Fibroblast of gingiva (primary cell): ENCODE results near the gene GASK1A.
"Not testable (repeated sequence)": the region's sequence is repeated elsewhere in the genome, so short reads cannot be mapped to it uniquely, and the experiment has no call there.

ENCODE experiments used
- DNase-seq: peaks from one replicate; pipeline ENCODE4 v3.0.0-alpha.2; 2011; ENCODE audit warnings: low read depth

The GASK1A gene

DNA sequence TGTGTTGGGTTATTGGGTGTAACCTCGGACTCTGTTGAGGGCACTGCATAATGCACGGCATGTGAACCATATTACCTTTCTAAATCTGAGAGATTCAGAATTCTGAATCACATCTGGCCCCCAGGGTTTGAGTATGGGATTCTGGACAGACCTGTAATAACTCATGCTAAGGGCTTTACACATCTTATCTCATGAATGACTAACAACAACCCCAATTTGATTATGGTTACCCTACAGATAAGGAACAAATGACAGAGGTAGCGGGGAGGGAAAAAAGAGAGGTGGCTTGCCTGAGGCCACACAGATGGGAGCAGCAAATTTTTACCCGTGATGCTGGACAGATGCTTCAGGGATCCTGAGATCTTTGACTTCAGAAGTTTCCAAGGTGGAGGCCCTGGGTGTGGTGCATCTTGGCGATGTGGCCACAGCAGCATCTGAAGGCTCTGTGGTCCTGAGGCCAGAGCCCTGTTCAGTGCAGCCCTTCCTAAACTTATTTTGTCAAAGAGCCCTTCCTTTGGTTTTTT, 83.0 kb downstream of the GASK1A start:
- DNase-seq, result no peak

DNA sequence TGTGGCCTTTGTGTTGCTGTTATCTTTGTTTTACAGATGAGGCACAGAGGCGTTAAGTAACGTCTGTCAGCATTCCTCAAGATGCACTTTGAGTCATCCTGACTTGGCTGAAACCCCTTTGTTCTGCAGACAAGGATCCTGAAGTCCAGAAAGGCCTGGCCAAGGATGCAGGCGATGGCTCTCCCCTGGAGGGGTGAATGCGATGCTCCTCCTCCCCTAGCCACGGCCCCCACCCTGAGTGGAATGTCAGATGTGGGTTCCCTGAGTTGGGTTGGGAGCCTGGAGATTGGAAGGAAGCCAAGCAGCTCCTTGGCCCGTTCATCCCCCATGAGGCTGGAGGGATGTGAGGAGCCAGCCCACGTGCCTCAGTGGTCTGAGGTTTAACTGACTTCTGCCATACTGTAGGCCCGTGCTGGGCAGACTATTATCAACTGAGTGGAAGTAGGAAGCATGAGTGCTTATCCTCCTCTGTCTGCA, 83.5 kb downstream of the GASK1A start:
- no peak for DNase-seq

DNA sequence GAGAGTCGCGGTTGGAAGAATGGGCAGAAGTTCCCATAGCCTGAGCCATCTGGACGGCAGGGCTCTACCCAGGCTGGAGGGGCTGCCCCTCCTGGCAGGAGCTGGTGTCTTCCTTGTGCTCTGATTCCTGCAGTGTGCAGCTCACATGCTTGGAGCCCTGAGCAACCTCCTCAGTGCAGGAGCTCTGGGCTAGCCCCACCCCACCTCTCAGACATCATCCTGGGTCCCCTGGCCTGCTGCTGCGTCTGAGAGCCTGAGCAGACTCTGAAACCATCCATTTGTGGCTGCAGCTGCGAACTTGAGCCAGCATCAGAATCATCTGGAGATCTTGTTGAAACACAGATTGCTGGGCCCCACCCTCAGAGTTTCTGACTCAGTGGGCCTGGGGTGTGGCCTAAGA, 84.0 kb downstream of the GASK1A start:
- DNase-seq, result no peak

DNA sequence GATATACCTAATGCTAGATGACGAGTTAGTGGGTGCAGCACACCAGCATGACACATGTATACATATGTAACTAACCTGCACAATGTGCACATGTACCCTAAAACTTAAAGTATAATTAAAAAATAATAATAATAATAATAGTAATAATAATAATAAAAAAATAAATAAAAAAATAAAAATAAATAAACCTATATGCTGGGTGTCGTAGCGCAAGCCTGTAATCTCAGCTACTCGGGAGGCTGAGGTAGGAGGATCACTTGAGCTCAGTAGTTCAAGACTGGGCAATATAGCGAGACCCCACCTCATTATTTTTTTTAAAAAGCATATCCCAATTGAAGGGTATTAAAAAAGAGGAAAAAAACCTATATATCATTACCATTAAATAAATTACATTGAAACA, 91.6 kb downstream of the GASK1A start:
- DNase-seq, result not testable (repeated sequence)

DNA sequence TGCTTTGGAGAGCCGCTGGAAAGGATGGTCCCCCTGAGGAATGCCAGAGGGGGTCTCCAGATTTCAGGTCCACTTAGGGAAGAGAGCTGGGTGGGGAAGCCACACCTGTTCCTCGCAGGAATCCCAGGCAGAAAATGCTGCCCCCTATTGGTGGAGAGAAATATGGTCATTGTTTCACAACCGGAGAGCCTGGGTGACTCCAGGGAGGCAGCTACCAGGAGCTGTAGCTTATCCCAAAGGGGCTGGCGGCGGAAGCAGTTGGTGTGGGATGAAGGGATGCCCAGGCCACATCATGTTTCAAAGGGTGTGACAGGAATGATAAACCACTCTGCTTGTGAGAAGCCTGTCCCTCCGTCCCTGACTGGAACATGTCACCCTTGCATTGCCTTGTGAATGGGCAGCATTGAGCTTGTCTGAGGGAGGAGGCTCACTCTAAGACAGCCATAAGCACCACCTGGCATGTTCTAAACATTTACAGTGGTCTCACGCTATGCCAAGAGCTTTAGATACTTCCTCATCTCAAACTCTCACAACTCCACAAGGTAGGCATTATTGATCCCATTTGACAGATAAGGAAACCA, 92.3 kb downstream of the GASK1A start:
- DNase-seq, result no peak

DNA sequence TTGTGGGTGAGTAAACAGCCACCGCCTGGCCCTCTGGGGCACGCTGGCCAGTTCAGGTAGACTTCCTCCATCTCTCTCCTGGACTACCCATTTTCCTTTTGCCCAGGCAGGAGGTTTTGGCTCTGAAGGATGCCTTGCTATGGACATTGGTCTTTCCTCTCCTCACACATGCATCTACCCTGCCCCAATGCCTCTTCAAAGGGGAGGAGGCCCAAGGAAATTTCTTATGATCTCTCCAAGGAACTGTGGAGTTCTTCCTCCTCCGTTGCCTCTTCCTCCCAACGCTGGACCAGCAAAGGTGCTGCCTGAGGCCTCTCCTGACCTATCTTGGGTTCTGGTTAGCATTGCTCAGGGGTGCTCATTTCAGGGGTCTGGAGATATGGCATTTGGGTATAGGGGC, 93.2 kb downstream of the GASK1A start:
- no peak for DNase-seq

DNA sequence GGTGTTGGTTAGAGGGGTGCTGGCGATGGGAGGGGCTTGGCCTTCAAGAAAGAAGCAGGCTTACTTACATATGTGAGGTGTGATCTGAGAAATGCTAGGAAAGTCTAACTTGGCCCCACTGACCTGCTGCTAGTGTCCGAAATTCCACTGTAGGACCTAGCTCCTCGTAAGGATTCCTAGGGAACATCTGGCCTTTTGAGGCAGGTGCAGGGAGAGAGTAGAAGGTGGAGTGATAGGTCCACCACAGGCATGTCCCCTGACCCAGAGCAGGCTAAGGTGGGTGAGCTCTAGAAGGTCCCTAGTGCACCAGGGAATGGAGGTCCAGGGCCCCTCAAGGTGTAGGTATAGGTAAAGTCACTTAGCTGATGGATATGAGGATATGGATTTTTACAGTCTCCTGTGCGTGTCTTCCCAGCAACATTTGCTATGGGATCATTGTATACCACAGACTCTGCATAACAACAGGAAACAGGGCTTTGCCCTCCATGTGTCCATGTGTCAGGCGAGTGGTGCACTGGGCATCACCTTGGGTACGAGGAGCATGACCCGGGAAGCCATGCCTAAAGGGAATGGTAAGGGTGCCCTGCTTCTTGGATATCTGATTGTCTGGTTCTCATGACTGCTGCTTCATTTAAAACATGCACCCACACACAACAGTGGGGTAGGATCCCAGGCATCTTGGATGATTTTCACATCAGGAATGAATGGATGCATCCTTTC, 94.2 kb downstream of the GASK1A start:
- DNase-seq, result no peak

DNA sequence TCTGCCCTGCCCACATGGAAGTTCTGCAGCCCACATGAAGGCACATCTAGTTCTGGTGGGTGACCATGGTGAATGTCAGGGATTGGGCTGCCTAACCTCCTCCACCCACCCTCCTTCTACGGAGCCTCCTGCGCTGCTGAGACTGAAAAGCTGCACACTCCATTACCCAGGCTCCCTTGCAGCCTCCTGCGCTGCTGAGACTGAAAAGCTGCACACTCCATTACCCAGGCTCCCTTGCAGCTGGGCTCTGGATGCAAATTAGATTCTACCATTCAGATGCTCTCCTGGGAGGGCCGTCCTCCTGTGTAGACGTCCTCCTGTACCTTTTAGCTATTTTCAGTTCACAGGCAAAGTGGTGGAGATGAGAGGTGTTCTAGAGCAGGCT, 94.7 kb downstream of the GASK1A start:
- DNase-seq, result no peak

DNA sequence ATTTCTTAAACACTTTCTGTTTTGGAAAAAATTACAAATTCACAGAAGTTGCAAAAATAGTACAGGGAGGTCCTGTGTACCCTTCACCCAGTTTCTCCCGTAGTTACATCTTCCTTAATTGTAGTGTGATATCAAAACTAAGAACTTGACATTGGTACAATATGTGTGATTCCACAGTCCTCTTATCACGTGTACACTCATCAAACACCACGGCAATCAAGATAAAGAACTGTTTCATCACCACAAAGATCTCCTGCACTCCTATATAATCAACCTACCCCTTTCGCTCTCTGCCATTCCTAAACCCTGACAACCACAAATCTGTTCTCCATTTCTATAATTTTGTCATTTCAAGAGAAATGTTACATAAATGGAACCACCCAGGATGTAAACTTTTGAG, 95.4 kb downstream of the GASK1A start:
- DNase-seq, result no peak

DNA sequence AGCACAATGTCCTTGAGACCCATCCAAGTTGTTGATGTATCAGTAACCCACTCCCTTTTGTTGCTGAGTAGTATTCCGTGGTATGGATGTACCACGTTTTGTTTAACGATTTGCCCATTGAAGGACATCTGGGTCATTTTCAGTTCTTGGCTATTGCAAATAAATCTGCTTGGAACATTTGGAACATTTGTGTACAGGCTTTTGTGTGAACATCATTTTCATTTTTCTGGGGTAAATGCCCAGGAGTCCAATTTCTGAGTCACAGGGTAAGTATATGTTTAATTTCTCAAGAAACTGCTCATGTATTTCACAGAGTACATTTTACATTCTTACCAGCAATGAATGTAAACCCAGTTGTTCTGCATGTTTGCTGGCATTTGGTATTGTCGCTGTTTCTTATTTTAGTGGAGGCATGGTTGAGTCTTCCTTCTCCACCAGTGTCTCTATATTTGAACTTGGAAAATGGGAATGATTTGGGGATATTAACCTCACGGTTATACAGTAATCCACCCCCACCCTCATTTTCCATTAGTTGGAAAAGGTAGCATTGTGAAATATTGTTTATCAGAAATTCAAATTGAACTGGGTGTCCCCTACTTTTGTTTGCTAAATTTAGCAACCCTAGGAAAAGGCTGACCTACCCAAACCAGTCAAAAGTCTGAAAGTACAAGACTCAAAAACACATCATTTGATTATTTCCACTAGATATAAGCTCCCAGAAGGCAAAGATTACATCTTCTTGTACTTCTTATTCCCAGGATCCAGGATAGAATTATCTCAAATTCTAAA, 96.0 kb downstream of the GASK1A start:
- no peak for DNase-seq

DNA sequence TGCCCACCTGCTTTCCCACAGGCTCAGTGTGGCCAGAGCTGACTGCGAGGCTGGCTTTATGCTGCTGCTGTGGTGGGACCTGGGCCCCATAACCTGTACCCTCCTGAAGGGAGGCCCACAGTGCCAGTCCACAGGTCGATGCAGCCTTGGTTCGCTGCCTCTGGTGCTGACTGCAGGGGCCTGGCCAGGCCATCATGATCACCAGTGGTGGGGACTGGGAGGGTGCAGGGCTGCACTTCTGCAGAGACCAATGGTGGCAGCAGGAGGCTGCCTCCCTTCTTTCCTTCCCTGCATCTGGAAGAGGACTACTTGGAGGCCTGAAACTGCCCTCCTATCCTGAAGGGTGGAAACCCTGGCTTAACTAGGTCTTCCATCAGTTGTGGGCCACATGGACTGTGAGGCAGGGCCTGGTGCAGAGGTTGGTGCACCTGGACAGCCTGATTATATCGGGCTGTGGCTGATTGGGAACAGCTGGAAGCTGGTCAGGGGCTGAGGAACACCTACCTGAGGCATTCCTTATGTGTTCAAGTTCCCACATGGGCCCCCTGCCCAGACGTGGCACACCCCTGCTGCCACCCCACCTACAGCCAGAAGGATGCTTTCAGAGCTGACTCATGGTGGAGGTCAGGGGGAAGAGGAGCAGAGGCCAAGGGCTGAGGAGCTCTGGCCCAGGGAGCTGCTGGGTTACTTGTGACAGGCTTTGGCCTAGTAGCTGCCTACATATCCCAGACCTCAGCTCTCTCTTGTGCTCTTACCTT, 97.0 kb downstream of the GASK1A start:
- no peak for DNase-seq

DNA sequence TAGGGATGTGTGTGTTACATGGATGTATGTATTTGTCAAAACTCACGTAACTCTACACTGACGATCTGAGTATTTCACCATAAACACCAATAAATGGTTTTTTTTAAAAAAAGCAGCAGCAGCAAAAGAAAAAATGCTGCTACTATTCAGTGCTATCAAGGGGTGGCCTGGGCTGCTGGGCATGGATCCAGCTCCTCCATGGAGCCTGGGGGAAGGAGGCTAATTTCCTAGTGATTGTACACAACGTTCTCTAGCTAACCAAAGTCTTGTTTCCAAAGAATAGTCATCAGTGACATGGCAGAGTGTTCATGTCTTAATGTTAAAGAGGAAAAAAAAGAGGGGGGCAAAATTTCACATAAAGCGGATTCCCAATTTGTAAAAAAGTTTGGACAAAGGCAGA, 97.7 kb downstream of the GASK1A start:
- DNase-seq, result no peak

DNA sequence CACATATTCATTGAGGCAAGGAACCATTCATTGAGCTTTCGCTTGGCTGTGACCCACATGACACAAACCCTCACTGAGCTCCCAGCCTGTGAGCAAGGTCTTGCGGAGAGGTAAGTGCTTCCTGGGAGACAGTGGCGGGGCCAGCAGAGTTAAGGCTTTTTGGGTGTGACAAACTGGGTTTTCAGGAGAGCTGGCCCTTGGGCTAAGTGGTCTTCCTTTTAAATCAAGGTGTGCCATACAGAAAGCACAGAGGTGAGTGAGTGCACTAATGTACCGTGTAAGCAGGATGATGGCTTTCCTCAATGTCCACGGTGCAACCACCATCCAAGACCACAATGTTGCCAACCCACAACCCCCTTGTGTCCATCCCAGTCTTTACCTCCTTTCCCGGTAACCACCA, 98.2 kb downstream of the GASK1A start:
- DNase-seq, result no peak

DNA sequence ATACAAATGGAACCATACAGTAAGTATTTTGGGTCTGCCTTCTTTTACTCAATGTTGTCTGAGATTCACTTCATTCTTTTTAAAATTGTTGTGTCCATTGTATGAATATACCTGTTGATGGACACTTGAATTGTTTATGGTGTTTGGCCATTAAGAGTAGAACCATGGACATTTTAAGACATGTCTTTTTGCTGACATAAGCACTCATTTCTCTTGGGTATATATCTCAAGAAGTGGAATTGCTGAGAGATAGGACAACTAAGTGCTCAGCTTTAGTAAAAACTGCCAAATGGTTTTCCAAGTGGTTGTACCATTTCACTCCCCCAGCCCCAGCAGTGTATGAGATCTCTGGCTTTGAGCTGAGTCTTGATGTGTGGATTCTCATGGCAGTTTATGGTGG, 98.6 kb downstream of the GASK1A start:
- no peak for DNase-seq

DNA sequence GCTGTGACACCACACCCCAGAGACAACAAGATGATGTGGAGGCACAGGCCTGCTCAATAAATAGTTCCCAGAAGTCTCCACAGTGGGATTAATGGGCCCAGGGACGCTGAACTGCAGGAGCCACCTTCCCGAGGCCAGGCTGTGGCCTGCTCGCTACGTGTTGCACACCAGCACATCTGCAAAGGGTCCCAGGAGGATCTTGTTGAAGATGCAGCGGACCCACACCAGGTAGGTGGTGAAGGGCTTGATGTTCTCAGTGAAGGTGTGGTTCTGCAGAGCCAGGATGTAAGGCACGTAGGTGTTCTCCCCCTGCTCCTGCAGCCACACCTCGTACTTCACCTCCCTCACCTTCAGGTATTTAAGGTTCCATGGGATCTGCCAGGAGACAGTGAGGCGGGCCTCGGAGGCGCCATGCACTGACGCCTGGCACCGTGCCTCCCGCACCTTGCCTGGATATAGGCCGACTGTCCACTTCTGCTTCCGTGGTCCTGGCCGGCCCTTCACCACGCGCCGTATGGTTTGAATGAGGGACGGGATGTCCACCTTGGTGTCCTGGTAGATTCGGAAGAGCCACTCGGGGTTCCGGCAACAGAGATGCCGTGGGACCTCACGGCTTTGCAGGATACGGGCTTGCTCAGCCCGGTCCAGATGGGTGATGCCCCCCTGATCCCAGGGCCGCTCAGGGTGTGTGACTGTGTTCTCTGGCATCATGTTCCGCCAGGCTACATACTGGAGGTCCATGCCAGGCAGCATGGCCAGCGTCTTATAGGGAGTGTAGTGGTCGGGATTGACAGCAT, 100.6 kb downstream of the GASK1A start:
- DNase-seq, result no peak

DNA sequence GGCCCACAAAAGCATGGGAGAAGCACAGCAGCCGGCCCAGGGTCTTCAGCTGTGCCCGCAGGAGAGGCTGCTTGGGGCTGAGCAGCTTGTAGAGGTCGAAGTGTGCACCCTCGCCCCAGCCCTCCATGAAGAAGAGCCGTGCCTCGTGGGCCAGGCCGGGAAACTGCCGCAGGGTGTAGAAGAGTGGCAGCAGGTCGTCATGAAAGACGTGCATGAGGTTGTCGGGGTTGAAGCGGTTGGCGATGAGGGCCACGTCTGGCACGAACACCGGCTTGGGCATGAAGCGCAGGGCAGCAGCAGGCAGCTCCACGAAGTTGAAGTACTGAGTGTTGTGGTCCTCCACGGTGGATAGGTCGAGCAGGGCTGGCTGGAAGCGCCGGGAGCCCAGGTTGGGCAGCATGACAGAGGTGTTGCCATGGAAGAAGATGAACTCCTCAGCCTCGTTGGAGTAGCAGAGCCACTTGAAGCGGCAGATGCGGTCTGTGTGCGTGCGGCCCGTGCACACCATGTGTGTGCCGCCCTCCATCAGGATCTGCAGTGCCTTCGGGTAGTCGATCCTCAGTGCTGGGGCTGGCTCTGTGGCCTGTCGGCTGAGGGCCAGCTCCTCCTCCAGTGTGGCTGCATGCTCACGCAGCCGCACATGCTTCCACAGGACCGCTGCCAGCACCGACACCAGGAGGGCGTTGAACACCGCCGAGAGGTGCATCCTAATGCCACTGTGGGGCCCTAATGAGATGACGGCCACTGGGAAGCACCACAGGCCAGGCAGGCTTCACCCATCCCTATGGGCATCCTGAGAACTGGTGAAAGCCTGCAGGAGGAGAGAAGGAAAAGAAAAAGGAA, 101.8 kb downstream of the GASK1A start:
- no peak for DNase-seq

DNA sequence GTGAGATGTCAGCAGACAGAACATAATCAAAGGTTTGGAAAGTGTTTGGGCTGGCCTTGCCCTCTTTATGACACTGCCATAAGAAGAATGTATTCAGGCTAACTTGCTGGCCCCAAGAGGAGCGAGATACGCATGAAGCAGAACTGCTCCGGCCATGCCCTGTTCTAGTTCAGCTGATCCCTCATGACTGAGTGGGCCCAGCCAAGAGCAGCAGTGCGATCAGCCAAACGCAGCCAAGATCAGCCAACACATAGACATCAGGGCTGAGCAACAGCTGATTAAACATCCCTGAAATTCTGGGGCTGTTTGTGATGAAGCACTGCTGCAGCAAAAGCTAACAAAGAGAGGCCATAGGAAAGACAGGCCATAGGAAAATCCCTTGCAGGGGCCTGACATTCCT, 102.7 kb downstream of the GASK1A start:
- no peak for DNase-seq

DNA sequence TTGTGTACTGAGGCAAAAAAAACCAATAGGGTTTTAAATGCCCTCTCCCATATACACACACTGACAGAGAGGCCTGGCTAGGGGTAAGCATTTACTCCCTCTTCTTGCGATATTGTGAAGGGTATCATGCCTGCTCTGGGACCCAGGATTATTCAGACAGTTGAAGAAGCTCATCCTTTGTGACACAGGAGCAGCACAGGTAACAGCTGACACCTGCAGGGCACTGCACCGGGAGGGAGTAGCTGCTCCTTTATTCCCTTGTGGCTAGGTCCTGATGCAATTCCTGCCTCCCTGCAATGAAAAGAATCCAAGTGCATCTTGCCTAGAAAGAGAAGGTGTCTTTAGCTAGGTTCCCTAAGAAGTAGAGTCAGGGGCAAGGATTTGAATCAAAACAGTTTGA, 103.3 kb downstream of the GASK1A start:
- no peak for DNase-seq

DNA sequence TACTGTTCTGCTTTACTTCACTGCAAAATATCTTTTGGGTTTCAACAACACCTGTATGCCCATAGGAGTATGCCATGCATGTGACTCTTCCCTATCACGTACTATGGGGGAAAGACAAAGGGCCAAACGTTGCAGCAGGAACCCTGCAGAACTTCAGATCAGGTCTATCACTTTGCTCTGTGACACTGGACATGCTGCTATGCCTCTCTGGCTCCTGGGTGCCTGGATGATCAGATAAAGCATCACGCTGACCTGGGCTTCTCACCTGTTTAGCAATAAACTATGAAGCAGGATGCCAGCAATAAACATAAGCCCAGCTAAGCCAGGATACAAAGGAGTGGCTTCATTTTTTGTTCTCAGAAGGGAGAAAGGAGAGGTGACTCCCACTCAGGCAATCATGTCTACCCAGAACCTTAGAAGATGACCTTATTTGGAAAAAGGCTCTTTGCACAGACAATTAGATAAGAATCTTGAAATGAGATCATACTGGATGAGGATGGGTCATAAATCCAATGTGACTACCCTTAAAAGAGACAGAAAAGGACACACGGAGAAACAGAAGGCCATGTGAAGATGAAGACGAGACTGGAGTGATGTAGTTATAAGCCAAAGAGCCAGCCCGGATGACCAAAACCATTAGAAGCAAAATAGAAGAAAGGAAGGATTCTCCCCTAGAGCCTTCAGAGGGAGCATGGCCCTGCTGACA, 107.5 kb downstream of the GASK1A start:
- no peak for DNase-seq

DNA sequence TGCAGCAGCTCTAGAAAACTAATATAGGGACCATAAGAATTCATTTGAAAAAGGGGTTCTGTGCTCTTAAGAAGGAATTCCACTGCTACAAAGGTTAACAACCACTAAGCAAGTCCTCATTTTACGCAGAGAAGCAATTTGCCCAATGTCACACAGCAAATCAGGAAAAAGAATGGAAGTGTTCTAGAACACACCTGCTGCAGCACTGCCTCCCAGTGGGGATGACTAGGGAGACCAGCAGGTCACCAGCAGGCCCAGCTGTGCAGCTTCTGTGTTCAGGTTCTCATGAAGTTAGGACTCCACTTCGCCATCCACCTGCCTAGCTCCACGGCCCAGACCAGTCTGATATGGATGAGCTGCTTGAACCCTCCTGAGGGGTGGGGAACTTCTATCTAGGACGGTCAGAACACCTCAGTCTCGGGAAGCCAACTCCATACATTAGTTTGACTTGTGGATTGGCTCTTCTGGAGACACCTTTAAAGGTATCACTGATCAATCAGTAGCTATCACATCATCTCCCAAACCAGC, 108.2 kb downstream of the GASK1A start:
- DNase-seq, result no peak
